ENCODE data around the gene PLPP3. TPM values are rescaled to one million over a fixed set of nuclear protein-coding genes. Genes with fewer than 3 reads are reported as not detected.

The PLPP3 gene
- polyA plus RNA-seq, 1 of the 3 experiments (the other 2 are of a cell fraction), result 32.2 TPM

- TF ChIP-seq FOXJ3 (CRISPR knock-in tag; IDR thresholded peaks at IDR 0.05) (no peak), YY1 (IDR thresholded peaks at IDR 0.05; ENCODE audit: low read depth) (no peak), CHD2 (IDR thresholded peaks at IDR 0.05; ENCODE audit: low read length, partially characterized antibody) (no peak), JUND (IDR thresholded peaks at IDR 0.05) (no peak), SMC3 (IDR thresholded peaks at IDR 0.05; ENCODE audit: low read depth, low read length) (no peak), RAD21 (IDR thresholded peaks at IDR 0.05; ENCODE audit: low read length) (no peak), POLR2AphosphoS5 (IDR thresholded peaks at IDR 0.05; ENCODE audit: low read depth, low read length) (no peak), GABPA (IDR thresholded peaks at IDR 0.05; ENCODE audit: low read depth) (no peak), FOSL2 (IDR thresholded peaks at IDR 0.05; ENCODE audit: borderline replicate concordance, low read depth) (no peak), CTCF (IDR thresholded peaks at IDR 0.05) (no peak)
- TF ChIP-seq, protein P1, sequence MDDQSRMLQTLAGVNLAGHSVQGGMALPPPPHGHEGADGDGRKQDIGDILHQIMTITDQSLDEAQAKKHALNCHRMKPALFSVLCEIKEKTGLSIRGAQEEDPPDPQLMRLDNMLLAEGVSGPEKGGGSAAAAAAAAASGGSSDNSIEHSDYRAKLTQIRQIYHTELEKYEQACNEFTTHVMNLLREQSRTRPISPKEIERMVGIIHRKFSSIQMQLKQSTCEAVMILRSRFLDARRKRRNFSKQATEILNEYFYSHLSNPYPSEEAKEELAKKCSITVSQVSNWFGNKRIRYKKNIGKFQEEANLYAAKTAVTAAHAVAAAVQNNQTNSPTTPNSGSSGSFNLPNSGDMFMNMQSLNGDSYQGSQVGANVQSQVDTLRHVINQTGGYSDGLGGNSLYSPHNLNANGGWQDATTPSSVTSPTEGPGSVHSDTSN (IDR thresholded peaks at IDR 0.05), result no peak
- H3K36me3 ChIP-seq (replicated peaks in 1 of 2; ENCODE audit: control insufficient read depth in 1 of 2, insufficient read depth in 2 of 2, low read length in 1 of 2), result no peaks in the 10 kb centered on the region
- no peaks in the 10 kb centered on the region for H4K20me1 ChIP-seq (ENCODE audit: insufficient read depth)
- no peaks in the 10 kb centered on the region for H3F3A ChIP-seq (replicated peaks; ENCODE audit: insufficient read depth)
- no peaks in the 10 kb centered on the region for H3K9me2 ChIP-seq
- no peak overlapping the region for H3K4me2 ChIP-seq
- H3K27ac ChIP-seq (ENCODE audit: low read depth in 2 of 2, low read length in 1 of 2), result no peak overlapping the region
- DNase-seq, result no peak
- CTCF ChIA-PET, result interaction anchor here (0.6 kb wide), 1 partner anchor 12 kb away, joined by 3 read pairs; no protein-coding TSS in a partner anchor
- POLR2A ChIA-PET, result no interaction called here
- H3K9me3 ChIP-seq, result no peaks in the 10 kb centered on the region
- H3K27me3 ChIP-seq (ENCODE audit: insufficient read depth), result no peaks in the 10 kb centered on the region
- H3K4me3 ChIP-seq (ENCODE audit: low read depth in 2 of 2, low read length in 1 of 2), result no peak overlapping the region
- H3K79me2 ChIP-seq (ENCODE audit: insufficient read depth), result no peaks in the 10 kb centered on the region
- peaks cover 0 to 29% of the 10 kb centered on the region in 2 experiments; a peak in 3 of 4 replicates for H3K4me1 ChIP-seq (ENCODE audit: control insufficient read depth in 1 of 2, insufficient read depth in 2 of 2, low read depth in 1 of 2, low read length in 1 of 2)
- H2AFZ ChIP-seq (ENCODE audit: low read depth), result no peak overlapping the region
- no peak overlapping the region for H3K9ac ChIP-seq
- WGBS (ENCODE audit: low lambda C conversion rate), result 81% methylated on average over 2 of the region's 2 CpGs
Measured at GRCh38 chr1:56447823-56448222, 131.5 kb downstream of the PLPP3 start.

GRCh38 chr1:56446531-56447098 lies 132.7 kb downstream of the PLPP3 start:
- TF ChIP-seq TCF12 (IDR thresholded peaks at IDR 0.05) (peak; percentile 35; the same call in 1 of the 2 replicates), JUND (IDR thresholded peaks at IDR 0.05) (no peak), NFIC (IDR thresholded peaks at IDR 0.05; ENCODE audit: borderline replicate concordance) (peak; percentile 47; the same call in 1 of the 2 replicates), CHD2 (IDR thresholded peaks at IDR 0.05; ENCODE audit: low read length, partially characterized antibody) (no peak)
- TF ChIP-seq, protein P1 (IDR thresholded peaks at IDR 0.05), result peak; percentile 59
- no peak for DNase-seq
- Histone ChIP-seq H3K9me3 (no peaks in the 10 kb centered on the region), H3K27ac (ENCODE audit: low read depth in 2 of 2, low read length in 1 of 2) (peak overlapping the region in 1 of 2 experiments; percentile 43; a peak in 2 of 4 replicates), H3K4me3 (ENCODE audit: low read depth in 2 of 2, low read length in 1 of 2) (no peak overlapping the region), H3K9ac (no peak overlapping the region), H2AFZ (ENCODE audit: low read depth) (no peak overlapping the region), H3K9me2 (no peaks in the 10 kb centered on the region), H3F3A (replicated peaks; ENCODE audit: insufficient read depth) (no peaks in the 10 kb centered on the region), H3K4me2 (no peak overlapping the region), H3K79me2 (ENCODE audit: insufficient read depth) (no peaks in the 10 kb centered on the region), H3K36me3 (replicated peaks in 1 of 2; ENCODE audit: control insufficient read depth in 1 of 2, insufficient read depth in 2 of 2, low read length in 1 of 2) (no peaks in the 10 kb centered on the region), H4K20me1 (ENCODE audit: insufficient read depth) (no peaks in the 10 kb centered on the region), H3K4me1 (ENCODE audit: control insufficient read depth in 1 of 2, insufficient read depth in 2 of 2, low read depth in 1 of 2, low read length in 1 of 2) (peaks cover 0 to 23% of the 10 kb centered on the region in 2 experiments; a peak in 2 of 4 replicates), H3K27me3 (ENCODE audit: insufficient read depth) (no peaks in the 10 kb centered on the region)
- CTCF ChIA-PET, result no interaction called here
- 51% methylated on average over 5 of the region's 5 CpGs for WGBS (ENCODE audit: low lambda C conversion rate)
- POLR2A ChIA-PET, result no interaction called here

Measured in SK-N-SH (cell line).